Fibroblast of pulmonary artery (primary cell): ENCODE measurements around the gene RIPOR3.

Experiments
- DNase-seq: peaks from one replicate; pipeline ENCODE4 v3.0.0-alpha.2; 2010; ENCODE audit warnings: low read depth
- H3K4me3 ChIP-seq: replicated peaks from 2 replicates; pipeline ENCODE4 v1.5.1; 2011; ENCODE audit warnings: low read depth, mild to moderate bottlenecking, control low read depth, low read length, moderate library complexity
- CTCF ChIP-seq: IDR thresholded peaks from 2 replicates; pipeline ENCODE4 v1.5.1; 2011; ENCODE audit warnings: mild to moderate bottlenecking, control low read depth, low read length, inconsistent platforms; ENCODE audit errors: missing control alignments

Gene RIPOR3

GRCh38 chr20:50690650-50691572 is at the start of gene RIPOR3:
RIPOR3 (minus strand) TSS chr20:50691542; CDS start chr20:50691128, 414 bp downstream.
- no peak for TF ChIP-seq CTCF
- peak within 1 kb of the TSS; percentile 55 for H3K4me3 ChIP-seq
- no peak for DNase-seq

GRCh38 chr20:50737352-50737751 is 46.0 kb upstream of the RIPOR3 start:
- no peak overlapping the region for H3K4me3 ChIP-seq
- DNase-seq, result no peak
- no peak for TF ChIP-seq CTCF

- no peak for DNase-seq
Observed at GRCh38 chr20:50735813-50736212, 44.5 kb upstream of the RIPOR3 start.

GRCh38 chr20:50734730-50735679 is 43.7 kb upstream of the RIPOR3 start:
- no peak overlapping the region for H3K4me3 ChIP-seq
- TF ChIP-seq CTCF, result no peak
- DNase-seq, result no peak

More at GRCh38 chr20:50735813-50736212, 44.5 kb upstream of the RIPOR3 start:
- H3K4me3 ChIP-seq, result no peak overlapping the region
- TF ChIP-seq CTCF, result no peak

GRCh38 chr20:50733644-50734349 is 42.5 kb upstream of the RIPOR3 start:
- no peak overlapping the region for H3K4me3 ChIP-seq
- DNase-seq, result no peak
- TF ChIP-seq CTCF, result no peak

GRCh38 chr20:50731930-50732690 is 40.8 kb upstream of the RIPOR3 start:
- no peak for TF ChIP-seq CTCF
- peak overlapping the region; percentile 59 for H3K4me3 ChIP-seq
- no peak for DNase-seq
